Measurements from ENCODE around the gene CD82.

DNA sequence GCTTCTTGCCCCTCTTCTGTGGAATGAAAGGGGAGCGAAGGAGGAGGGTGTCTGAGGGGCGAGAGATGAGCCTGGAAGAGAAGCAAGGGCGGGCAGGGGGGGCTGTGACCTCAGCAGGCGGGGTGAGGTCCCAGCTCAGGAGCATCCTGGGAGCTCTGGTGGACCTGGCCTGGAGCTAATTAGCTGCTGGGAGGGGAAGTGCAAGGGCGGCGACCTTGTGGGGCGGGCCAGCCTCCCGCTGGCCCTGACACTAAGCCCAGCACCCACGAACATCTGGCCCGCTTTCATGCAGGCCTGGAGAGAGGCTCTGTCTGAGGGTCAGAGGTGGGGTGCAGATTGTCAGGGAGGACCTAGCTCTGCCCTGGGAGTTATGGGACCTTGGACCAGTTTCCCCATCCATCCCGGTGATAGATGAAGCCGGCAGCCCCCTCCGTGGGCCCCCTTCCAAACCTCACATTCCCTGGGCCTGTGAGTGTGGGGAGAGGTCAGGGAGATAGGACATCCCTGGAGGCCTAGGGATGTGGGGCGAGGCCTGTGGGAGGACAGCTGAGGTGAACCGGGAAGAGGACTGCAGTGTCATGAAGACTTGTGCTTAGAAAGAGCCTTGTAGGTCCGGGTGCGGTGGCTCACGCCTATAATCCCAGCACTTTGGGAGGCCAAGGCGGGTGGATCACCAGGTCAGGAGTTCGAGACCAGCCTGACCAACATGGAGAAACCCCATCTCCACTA is 28.5 kb upstream of the CD82 start:
- TF ChIP-seq, protein P1, sequence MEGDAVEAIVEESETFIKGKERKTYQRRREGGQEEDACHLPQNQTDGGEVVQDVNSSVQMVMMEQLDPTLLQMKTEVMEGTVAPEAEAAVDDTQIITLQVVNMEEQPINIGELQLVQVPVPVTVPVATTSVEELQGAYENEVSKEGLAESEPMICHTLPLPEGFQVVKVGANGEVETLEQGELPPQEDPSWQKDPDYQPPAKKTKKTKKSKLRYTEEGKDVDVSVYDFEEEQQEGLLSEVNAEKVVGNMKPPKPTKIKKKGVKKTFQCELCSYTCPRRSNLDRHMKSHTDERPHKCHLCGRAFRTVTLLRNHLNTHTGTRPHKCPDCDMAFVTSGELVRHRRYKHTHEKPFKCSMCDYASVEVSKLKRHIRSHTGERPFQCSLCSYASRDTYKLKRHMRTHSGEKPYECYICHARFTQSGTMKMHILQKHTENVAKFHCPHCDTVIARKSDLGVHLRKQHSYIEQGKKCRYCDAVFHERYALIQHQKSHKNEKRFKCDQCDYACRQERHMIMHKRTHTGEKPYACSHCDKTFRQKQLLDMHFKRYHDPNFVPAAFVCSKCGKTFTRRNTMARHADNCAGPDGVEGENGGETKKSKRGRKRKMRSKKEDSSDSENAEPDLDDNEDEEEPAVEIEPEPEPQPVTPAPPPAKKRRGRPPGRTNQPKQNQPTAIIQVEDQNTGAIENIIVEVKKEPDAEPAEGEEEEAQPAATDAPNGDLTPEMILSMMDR (IDR thresholded peaks at IDR 0.05): no peak
- TF ChIP-seq POLR2AphosphoS5 (IDR thresholded peaks at IDR 0.05) (no peak), EP300 (IDR thresholded peaks at IDR 0.05) (no peak), POLR2A (IDR thresholded peaks at IDR 0.05) (no peak)
